ENCODE data around the gene SHE.

- TF ChIP-seq CTCF (IDR thresholded peaks at IDR 0.05; ENCODE audit: borderline replicate concordance, extremely low read depth, low read length, poor library complexity, severe bottlenecking) (no peak), EZH2 (IDR thresholded peaks at IDR 0.05; ENCODE audit: borderline replicate concordance, low read depth, low read length, severe bottlenecking) (no peak)
Measured at GRCh38 chr1:154489695-154490274, 12.4 kb downstream of the SHE start.
